GM19324 (cell line): ENCODE data around the gene TTC6.

Experiments
- ATAC-seq: cut with Tn5 transposase; IDR thresholded peaks from one replicate; pipeline ENCODE4 v1.9.1; 2021; ENCODE audit warnings: mild to moderate bottlenecking, moderate library complexity; ENCODE audit not compliant: unreplicated experiment, low FRiP score

TTC6 gene

GRCh38 chr14:37623426-37623951 lies 28.1 kb downstream of the TTC6 start:
- ATAC-seq, result no peak

GRCh38 chr14:37623971-37624370 lies 28.5 kb downstream of the TTC6 start:
- ATAC-seq, result no peak

GRCh38 chr14:37625597-37626595 lies 30.5 kb downstream of the TTC6 start:
- no peak for ATAC-seq

- no peak for ATAC-seq
Observed at GRCh38 chr14:37637341-37637740, 41.9 kb downstream of the TTC6 start.

- ATAC-seq, result no peak
Observed at GRCh38 chr14:37638599-37638998, 43.2 kb downstream of the TTC6 start.

- ATAC-seq, result no peak
Observed at GRCh38 chr14:37641117-37641516, 45.7 kb downstream of the TTC6 start.

- no peak for ATAC-seq
Observed at GRCh38 chr14:37642125-37642524, 46.7 kb downstream of the TTC6 start.

GRCh38 chr14:37643701-37644100 lies 48.3 kb downstream of the TTC6 start:
- ATAC-seq, result no peak
